Measurements from ENCODE around the gene NES. TPM values are rescaled to one million over a fixed set of nuclear protein-coding genes. Genes with fewer than 3 reads are reported as not detected.

NES gene
- total RNA-seq, 1 donor from 2014 or later = 74.1 TPM

GRCh38 chr1:156703336-156703735 lies 26.1 kb upstream of the NES start:
- no peaks in the 10 kb centered on the region for H3K27me3 ChIP-seq
- TF ChIP-seq CTCF (IDR thresholded peaks at IDR 0.05) = no peak
- no peak for DNase-seq (ENCODE audit: low spot score in 2 of 2)
- intact Hi-C loops (cut with DNase I) = no loop called here
- H3K27ac ChIP-seq = no peak overlapping the region
- H3K36me3 ChIP-seq = no peaks in the 10 kb centered on the region
- no peak overlapping the region for H3K4me3 ChIP-seq
- peaks cover 10 to 27% of the 10 kb centered on the region in 2 donors for H3K4me1 ChIP-seq
- no peaks in the 10 kb centered on the region for H3K9me3 ChIP-seq

- Histone ChIP-seq H3K27me3 (no peaks in the 10 kb centered on the region), H3K4me1 (peaks cover 10 to 16% of the 10 kb centered on the region in 2 donors), H3K9me3 (no peaks in the 10 kb centered on the region), H3K4me3 (no peak overlapping the region), H3K36me3 (no peaks in the 10 kb centered on the region), H3K27ac (no peak overlapping the region)
- DNase-seq (ENCODE audit: low spot score in 2 of 2) = no peak
- intact Hi-C loops (cut with DNase I) = no loop called here
- TF ChIP-seq CTCF (IDR thresholded peaks at IDR 0.05) = no peak
These were observed 23.7 kb upstream of the NES start for GRCh38 chr1:156700736-156701531.

GRCh38 chr1:156698995-156699394 lies 21.8 kb upstream of the NES start:
- intact Hi-C loops (cut with DNase I) = loop anchor here (10.0 kb wide), 1 partner anchor 196 kb away; the partner anchor contains the start of gene PEAR1
- Histone ChIP-seq H3K9me3 (no peaks in the 10 kb centered on the region), H3K4me1 (no peaks in the 10 kb centered on the region), H3K36me3 (no peaks in the 10 kb centered on the region), H3K4me3 (no peak overlapping the region), H3K27ac (no peak overlapping the region), H3K27me3 (no peaks in the 10 kb centered on the region)
- no peak for DNase-seq (ENCODE audit: low spot score in 2 of 2)
- TF ChIP-seq CTCF (IDR thresholded peaks at IDR 0.05) = no peak

GRCh38 chr1:156697481-156697880 lies 20.3 kb upstream of the NES start:
- TF ChIP-seq CTCF (IDR thresholded peaks at IDR 0.05) = no peak
- DNase-seq (ENCODE audit: low spot score in 2 of 2) = no peak
- Histone ChIP-seq H3K4me1 (no peaks in the 10 kb centered on the region), H3K27ac (no peak overlapping the region), H3K9me3 (no peaks in the 10 kb centered on the region), H3K36me3 (no peaks in the 10 kb centered on the region), H3K27me3 (no peaks in the 10 kb centered on the region), H3K4me3 (no peak overlapping the region)
- intact Hi-C loops (cut with DNase I) = loop anchor here (10.0 kb wide), 1 partner anchor 197 kb away; the partner anchor contains the start of gene PEAR1

GRCh38 chr1:156696755-156697154 lies 19.5 kb upstream of the NES start:
- no peak for TF ChIP-seq CTCF (IDR thresholded peaks at IDR 0.05)
- no peaks in the 10 kb centered on the region for H3K9me3 ChIP-seq
- no peak for DNase-seq (ENCODE audit: low spot score in 2 of 2)
- no peaks in the 10 kb centered on the region for H3K27me3 ChIP-seq
- H3K4me1 ChIP-seq = no peaks in the 10 kb centered on the region
- H3K36me3 ChIP-seq = no peaks in the 10 kb centered on the region
- intact Hi-C loops (cut with DNase I) = loop anchor here (10.0 kb wide), 1 partner anchor 198 kb away; the partner anchor contains the start of gene PEAR1
- H3K4me3 ChIP-seq = no peak overlapping the region
- no peak overlapping the region for H3K27ac ChIP-seq
